Stimulated activated naive CD8-positive, alpha-beta T cell treated with anti-CD3 and anti-CD28 coated beads, Interleukin-15, amount 100 ng/mL, for 72 hours (primary cell): Measurements from ENCODE around the gene OR1L4.
A peak's percentile ranks its signal among the peaks of the same experiment; 100 is the strongest.

ENCODE experiments used
- ATAC-seq: fragments of 150-1000 bp; cut with Tn5 transposase; 2 replicates; pipeline ENCODE4 v1.10.0; 2021; ENCODE audit warnings: mild to moderate bottlenecking, moderate library complexity
- DNase-seq, 2 donors: peaks; one replicate each; pipeline ENCODE4 v3.0.0; 2021 to 2022
- H3K27ac Mint-ChIP-seq, 2 donors: one replicate each; pipeline ENCODE4 v1.8.0; 2022; ENCODE audit warnings: mild to moderate bottlenecking in 2 of 2, mixed read lengths in 2 of 2, moderate library complexity in 2 of 2
- H3K27me3 Mint-ChIP-seq: one replicate; pipeline ENCODE4 v1.8.0; 2022; ENCODE audit warnings: mixed read lengths
- H3K4me1 Mint-ChIP-seq: one replicate; pipeline ENCODE4 v1.8.0; 2022; ENCODE audit warnings: mild to moderate bottlenecking, mixed read lengths
- H3K4me3 Mint-ChIP-seq, 2 donors: one replicate each; pipeline ENCODE4 v1.8.0; 2022; ENCODE audit warnings: mild to moderate bottlenecking in 2 of 2, mixed read lengths in 2 of 2, moderate library complexity in 1 of 2
- H3K9me3 Mint-ChIP-seq, 2 donors: one replicate each; pipeline ENCODE4 v1.8.0; 2022; ENCODE audit warnings: mixed read lengths in 2 of 2

The OR1L4 gene, protein sequence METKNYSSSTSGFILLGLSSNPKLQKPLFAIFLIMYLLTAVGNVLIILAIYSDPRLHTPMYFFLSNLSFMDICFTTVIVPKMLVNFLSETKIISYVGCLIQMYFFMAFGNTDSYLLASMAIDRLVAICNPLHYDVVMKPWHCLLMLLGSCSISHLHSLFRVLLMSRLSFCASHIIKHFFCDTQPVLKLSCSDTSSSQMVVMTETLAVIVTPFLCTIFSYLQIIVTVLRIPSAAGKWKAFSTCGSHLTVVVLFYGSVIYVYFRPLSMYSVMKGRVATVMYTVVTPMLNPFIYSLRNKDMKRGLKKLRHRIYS

DNA sequence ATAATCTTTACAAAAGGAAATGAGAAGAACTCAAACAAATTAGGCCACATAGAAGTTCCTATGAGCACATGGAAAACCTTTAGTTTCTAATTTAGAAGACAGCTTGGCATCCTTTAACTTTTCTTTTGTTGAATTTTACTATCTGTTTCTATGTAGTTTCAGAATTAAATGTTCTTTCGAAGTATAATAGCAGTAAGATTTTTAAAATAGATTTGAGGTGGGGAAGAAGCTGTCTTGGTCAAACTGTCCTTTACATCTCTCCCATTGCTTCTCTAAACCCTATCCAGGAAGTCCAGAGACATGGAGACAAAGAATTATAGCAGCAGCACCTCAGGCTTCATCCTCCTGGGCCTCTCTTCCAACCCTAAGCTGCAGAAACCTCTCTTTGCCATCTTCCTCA is at the start of gene OR1L4:
Gene OR1L4, plus strand, starts transcription at position 301 of the 400 bp plus-strand sequence. Its CDS starts 0 bp downstream, at position 301.
- H3K27me3 Mint-ChIP-seq = no peaks in the 10 kb centered on the region

DNA sequence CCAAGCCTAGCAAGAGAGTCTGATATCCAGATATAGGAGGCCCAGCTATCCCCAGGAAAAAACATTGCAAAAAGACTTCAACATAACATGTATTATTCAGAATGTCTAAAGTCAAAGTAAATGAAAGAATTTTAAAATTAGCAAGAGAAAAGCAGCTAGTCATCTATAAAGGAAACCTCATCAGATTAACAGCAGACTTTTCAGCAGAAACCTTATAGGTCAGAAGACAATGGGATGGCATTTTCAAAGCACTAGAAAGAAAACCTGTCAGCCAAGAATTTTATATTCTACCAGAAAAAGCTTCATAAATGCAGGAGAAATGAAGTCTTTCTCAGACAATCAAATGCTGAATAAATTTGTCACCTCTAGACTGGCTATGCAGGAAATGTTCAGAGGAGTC is 38.9 kb upstream of the OR1L4 start:
- H3K27me3 Mint-ChIP-seq = no peaks in the 10 kb centered on the region
- peaks cover 26 to 44% of the 10 kb centered on the region in 2 donors for H3K9me3 Mint-ChIP-seq
- no peak overlapping the region for H3K4me3 Mint-ChIP-seq
- no peak for ATAC-seq
- no peak for DNase-seq
- H3K27ac Mint-ChIP-seq = no peak overlapping the region
- peaks cover 6% of the 10 kb centered on the region for H3K4me1 Mint-ChIP-seq

More for the DNA sequence above, at the start of gene OR1L4:
- H3K4me3 Mint-ChIP-seq = no peak within 1 kb of the TSS
- peak within 1 kb of the TSS in 1 of 2 donors; percentile 7 for H3K27ac Mint-ChIP-seq
- DNase-seq (no peak), ATAC-seq (no peak)
- peaks cover 36 to 42% of the 10 kb centered on the region in 2 donors for H3K9me3 Mint-ChIP-seq
- no peaks in the 10 kb centered on the region for H3K4me1 Mint-ChIP-seq

DNA sequence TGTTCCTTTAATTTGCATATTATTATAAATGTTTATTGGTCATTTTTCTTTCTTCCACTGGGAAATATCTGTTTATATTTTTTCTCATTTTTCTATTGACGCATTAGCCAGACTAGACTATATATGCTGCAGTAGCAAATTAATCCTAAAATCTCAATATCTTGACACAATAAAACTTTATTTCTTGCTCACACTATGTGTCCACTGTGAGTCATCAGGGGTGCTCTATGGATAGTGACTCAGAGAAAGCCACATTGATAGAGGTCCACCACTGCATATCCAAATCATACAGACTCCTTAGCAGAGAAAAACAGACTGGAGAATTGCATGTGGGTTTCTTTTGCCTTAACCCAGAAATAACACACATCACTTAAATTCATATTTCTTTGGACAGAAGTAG is 28.1 kb upstream of the OR1L4 start:
- DNase-seq (no peak), ATAC-seq (no peak)
- H3K27ac Mint-ChIP-seq = no peak overlapping the region
- peaks cover 17 to 20% of the 10 kb centered on the region in 2 donors for H3K9me3 Mint-ChIP-seq
- no peaks in the 10 kb centered on the region for H3K4me1 Mint-ChIP-seq
- no peaks in the 10 kb centered on the region for H3K27me3 Mint-ChIP-seq
- no peak overlapping the region for H3K4me3 Mint-ChIP-seq

DNA sequence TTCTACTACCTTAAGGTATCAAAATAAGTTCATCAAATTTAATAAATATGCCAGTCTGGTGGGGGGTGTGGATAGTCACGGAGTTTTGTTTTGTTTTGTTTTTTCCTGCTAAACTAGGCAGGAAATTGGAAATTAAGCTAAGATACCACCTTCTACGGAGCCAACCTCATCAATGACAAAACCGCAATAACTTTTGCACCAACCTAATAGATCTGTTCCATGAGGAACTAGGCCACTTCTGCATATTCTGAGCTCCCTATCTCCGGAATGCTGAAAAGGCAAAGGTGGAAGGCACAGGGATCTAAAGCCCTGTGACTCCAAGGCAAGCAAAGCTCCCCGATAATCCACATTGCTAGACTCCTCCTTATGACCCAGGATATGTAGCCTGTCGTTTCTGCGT is 5.8 kb upstream of the OR1L4 start:
- Mint-ChIP-seq H3K27ac (no peak overlapping the region), H3K9me3 (peaks cover 24 to 51% of the 10 kb centered on the region in 2 donors), H3K4me1 (no peaks in the 10 kb centered on the region), H3K4me3 (no peak overlapping the region), H3K27me3 (peaks cover under 1% of the 10 kb centered on the region)
- DNase-seq = no peak
- ATAC-seq = no peak

DNA sequence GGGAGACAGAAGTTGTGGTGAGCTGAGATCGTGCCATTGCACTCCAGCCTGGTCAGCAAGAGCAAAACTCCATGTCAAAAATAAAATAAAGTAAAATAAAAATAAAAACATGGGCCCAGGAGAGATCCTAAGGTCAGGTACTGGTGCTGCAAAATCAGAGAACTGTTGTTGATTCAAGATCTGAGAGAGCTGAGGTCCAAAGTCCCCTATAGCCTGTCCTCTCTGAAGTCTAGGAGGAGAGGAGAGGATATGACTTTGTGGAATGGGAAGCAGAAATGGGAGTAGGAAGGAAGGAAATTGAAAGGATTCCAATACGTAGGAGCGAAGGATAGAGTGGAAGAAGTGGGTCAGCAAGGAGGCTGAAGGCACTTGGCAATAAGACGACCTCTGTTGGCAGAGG is 4.6 kb upstream of the OR1L4 start:
- H3K27ac Mint-ChIP-seq = no peak overlapping the region
- no peaks in the 10 kb centered on the region for H3K27me3 Mint-ChIP-seq
- no peak for DNase-seq
- no peaks in the 10 kb centered on the region for H3K4me1 Mint-ChIP-seq
- no peak overlapping the region for H3K4me3 Mint-ChIP-seq
- H3K9me3 Mint-ChIP-seq = peaks cover 31 to 48% of the 10 kb centered on the region in 2 donors
- ATAC-seq = no peak

DNA sequence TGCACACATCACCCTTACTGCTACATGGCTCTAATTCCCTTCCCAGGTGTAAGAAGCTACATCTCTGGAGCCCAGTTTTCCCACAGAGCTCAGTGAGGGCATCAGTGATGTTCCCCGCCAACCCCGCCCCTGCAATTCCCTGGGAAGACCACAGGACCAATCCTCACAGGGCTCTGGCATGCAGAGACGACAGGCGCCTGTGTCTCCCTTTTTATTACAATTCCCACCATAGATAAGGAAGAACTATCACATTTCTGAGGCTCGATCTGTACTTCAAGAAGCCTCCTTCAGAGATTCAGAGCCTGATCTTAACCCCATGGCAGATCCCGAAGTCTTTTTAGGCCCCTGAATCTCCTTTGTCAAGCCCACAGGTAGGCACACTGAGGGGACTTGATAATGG is 18.2 kb downstream of the OR1L4 start, which contains the start of gene OR1L6:
Gene OR1L6, plus strand, starts transcription at position 301 of the 400 bp plus-strand sequence. CDS start 7,545 bp downstream, outside the sequence.
- ATAC-seq (no peak), DNase-seq (no peak)
- no peak within 1 kb of the TSS for H3K27ac Mint-ChIP-seq
- no peaks in the 10 kb centered on the region for H3K4me1 Mint-ChIP-seq
- H3K27me3 Mint-ChIP-seq = no peaks in the 10 kb centered on the region
- peaks cover 5 to 21% of the 10 kb centered on the region in 2 donors for H3K9me3 Mint-ChIP-seq
- H3K4me3 Mint-ChIP-seq = no peak within 1 kb of the TSS

DNA sequence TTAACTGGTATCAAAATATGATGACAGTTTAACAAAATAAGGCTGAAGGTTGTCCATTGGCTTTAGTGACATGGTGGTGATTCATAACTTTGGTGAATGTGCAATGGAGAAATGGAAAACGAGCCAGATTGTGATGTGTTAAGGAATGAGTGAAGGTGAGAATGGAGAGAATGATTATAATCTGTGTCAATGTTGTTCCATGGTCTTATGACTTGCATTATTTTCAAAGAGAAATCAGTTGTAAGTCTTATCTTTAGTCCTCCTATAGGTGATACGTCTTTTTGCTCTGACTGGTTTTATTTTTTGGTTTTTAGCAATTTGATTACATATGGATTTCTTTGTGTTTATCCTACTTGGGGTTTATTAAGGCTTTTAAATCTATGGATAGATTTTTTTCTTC is 31.0 kb downstream of the OR1L4 start:
- Mint-ChIP-seq H3K4me3 (no peak overlapping the region), H3K9me3 (peaks cover 32 to 33% of the 10 kb centered on the region in 2 donors), H3K27ac (no peak overlapping the region), H3K27me3 (no peaks in the 10 kb centered on the region), H3K4me1 (no peaks in the 10 kb centered on the region)
- ATAC-seq = no peak
- no peak for DNase-seq

DNA sequence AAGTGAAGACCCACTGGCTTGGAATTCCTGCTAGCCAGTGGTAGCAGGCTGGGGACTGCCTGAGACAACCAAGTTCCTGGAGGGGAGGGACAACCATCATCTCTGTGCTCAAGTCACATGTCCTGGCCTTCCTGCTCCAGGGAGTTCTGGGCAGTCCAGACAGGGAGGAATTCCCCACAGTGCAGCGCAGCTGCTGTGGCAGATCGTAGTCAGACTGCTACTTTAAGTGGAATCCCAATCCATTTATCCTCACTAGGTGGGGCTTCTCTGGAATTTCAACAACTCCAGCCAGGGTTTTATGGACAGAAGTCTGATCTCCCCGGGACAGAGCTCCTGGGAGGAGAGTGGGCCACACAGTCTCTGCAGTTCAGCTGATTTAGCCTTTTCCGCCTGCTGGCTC is 44.0 kb downstream of the OR1L4 start:
- H3K27me3 Mint-ChIP-seq = no peaks in the 10 kb centered on the region
- H3K27ac Mint-ChIP-seq = no peak overlapping the region
- DNase-seq (no peak), ATAC-seq (no peak)
- no peak overlapping the region for H3K4me3 Mint-ChIP-seq
- peaks cover 27 to 50% of the 10 kb centered on the region in 2 donors for H3K9me3 Mint-ChIP-seq
- no peaks in the 10 kb centered on the region for H3K4me1 Mint-ChIP-seq
